ENCODE results near the gene PODN.

DNA sequence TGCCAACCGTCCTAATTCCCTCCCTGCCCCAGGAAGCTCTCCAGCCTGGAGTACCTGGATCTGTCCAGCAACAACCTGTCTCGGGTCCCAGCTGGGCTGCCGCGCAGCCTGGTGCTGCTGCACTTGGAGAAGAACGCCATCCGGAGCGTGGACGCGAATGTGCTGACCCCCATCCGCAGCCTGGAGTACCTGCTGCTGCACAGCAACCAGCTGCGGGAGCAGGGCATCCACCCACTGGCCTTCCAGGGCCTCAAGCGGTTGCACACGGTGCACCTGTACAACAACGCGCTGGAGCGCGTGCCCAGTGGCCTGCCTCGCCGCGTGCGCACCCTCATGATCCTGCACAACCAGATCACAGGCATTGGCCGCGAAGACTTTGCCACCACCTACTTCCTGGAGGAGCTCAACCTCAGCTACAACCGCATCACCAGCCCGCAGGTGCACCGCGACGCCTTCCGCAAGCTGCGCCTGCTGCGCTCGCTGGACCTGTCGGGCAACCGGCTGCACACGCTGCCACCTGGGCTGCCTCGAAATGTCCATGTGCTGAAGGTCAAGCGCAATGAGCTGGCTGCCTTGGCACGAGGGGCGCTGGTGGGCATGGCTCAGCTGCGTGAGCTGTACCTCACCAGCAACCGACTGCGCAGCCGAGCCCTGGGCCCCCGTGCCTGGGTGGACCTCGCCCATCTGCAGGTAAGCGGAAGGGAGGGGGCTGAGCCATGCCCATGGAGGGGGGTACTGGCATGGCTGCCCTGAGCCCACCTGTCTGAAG, 16.5 kb downstream of the PODN start:
- TF ChIP-seq, protein P1, sequence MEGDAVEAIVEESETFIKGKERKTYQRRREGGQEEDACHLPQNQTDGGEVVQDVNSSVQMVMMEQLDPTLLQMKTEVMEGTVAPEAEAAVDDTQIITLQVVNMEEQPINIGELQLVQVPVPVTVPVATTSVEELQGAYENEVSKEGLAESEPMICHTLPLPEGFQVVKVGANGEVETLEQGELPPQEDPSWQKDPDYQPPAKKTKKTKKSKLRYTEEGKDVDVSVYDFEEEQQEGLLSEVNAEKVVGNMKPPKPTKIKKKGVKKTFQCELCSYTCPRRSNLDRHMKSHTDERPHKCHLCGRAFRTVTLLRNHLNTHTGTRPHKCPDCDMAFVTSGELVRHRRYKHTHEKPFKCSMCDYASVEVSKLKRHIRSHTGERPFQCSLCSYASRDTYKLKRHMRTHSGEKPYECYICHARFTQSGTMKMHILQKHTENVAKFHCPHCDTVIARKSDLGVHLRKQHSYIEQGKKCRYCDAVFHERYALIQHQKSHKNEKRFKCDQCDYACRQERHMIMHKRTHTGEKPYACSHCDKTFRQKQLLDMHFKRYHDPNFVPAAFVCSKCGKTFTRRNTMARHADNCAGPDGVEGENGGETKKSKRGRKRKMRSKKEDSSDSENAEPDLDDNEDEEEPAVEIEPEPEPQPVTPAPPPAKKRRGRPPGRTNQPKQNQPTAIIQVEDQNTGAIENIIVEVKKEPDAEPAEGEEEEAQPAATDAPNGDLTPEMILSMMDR (conservative IDR thresholded peaks at IDR 0.05): no peak
- TF ChIP-seq ZFX (IDR thresholded peaks at IDR 0.05): no peak
